ENCODE results near the gene FGF11.

GRCh38 chr17:7460850-7461660, 21.7 kb downstream of the FGF11 start:
- TF ChIP-seq POLR2A (IDR thresholded peaks at IDR 0.05) (no peak), CTCF (IDR thresholded peaks at IDR 0.05) (no peak), EP300 (IDR thresholded peaks at IDR 0.05) (no peak)

Measured in ovary (tissue), 3 donors.